Activated naive CD4-positive, alpha-beta T cell treated with anti-CD3 and anti-CD28 coated beads, Interleukin-2, amount 50 U/mL, for 24 hours (primary cell): Measurements from ENCODE around the gene ACAD11.
A peak's percentile ranks its signal among the peaks of the same experiment; 100 is the strongest.

Experiments
- H3K27ac Mint-ChIP-seq: one replicate; pipeline ENCODE4 v1.8.0; 2021; ENCODE audit warnings: mild to moderate bottlenecking, mixed read lengths
- H3K27me3 Mint-ChIP-seq: one replicate; pipeline ENCODE4 v1.8.0; 2021; ENCODE audit warnings: mixed read lengths
- H3K36me3 Mint-ChIP-seq: one replicate; pipeline ENCODE4 v1.8.0; 2021; ENCODE audit warnings: mixed read lengths
- H3K4me1 Mint-ChIP-seq: one replicate; pipeline ENCODE4 v1.8.0; 2021; ENCODE audit warnings: mixed read lengths
- H3K4me3 Mint-ChIP-seq: one replicate; pipeline ENCODE4 v1.8.0; 2021; ENCODE audit warnings: mild to moderate bottlenecking, mixed read lengths
- H3K9me3 Mint-ChIP-seq: one replicate; pipeline ENCODE4 v1.8.0; 2021; ENCODE audit warnings: mixed read lengths

Gene ACAD11

GRCh38 chr3:132659365-132660051 is at the start of gene ACAD11:
Gene ACAD11, minus strand, starts transcription at chr3:132659809. Its CDS starts 58 bp downstream, at chr3:132659751.
- H3K27me3 Mint-ChIP-seq = no peaks in the 10 kb centered on the region
- peaks cover 3% of the 10 kb centered on the region for H3K36me3 Mint-ChIP-seq
- peak within 1 kb of the TSS; percentile 97 for H3K4me3 Mint-ChIP-seq
- H3K27ac Mint-ChIP-seq = peak within 1 kb of the TSS; percentile 97
- no peaks in the 10 kb centered on the region for H3K9me3 Mint-ChIP-seq
- H3K4me1 Mint-ChIP-seq = peaks cover 68% of the 10 kb centered on the region

DNA sequence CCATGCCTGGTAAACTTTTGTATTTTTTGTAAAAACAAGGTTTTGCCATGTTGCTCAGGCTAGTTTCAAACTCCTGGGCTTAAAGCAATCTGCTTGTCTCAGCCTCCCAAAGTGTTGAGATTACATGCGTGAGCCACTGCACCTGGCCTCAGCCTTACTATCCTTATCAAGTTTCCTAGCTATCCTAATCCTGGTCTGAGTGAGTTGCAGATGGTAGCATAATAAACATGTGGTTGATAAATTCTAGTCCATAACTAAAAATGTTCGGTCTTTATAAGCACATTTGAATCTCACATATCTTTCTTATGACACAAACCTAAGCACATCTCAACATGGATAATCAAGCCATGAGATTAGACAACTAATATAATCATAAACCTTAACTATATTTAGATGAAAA is 44.1 kb upstream of the ACAD11 start:
- Mint-ChIP-seq H3K9me3 (no peaks in the 10 kb centered on the region), H3K27ac (no peak overlapping the region), H3K4me3 (no peak overlapping the region), H3K36me3 (peaks cover 24% of the 10 kb centered on the region), H3K4me1 (peaks cover 11% of the 10 kb centered on the region), H3K27me3 (no peaks in the 10 kb centered on the region)

GRCh38 chr3:132695422-132695821 is 35.8 kb upstream of the ACAD11 start:
- peak overlapping the region; percentile 62 for H3K27ac Mint-ChIP-seq
- H3K4me1 Mint-ChIP-seq = peaks cover 4% of the 10 kb centered on the region
- H3K4me3 Mint-ChIP-seq = no peak overlapping the region
- no peaks in the 10 kb centered on the region for H3K9me3 Mint-ChIP-seq
- peaks cover 14% of the 10 kb centered on the region for H3K36me3 Mint-ChIP-seq
- no peaks in the 10 kb centered on the region for H3K27me3 Mint-ChIP-seq

DNA sequence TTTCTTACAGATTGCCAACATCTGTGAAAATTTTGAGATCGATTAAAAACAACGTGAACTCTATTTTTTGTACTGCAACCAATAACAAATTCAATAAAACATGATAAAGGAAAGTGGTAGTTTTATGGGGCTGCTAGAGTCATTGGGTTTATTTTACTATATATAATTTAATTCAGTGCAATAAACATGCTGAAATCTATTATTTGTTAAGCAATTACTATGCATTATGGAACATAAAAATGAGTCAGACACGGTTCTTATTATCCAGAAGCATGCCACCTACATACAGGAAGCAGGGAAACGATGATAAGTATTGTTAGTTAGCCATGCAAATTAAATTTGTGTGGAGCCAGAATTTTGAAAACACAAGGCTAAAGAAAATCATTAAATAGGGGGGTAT is 35.4 kb upstream of the ACAD11 start:
- peaks cover 14% of the 10 kb centered on the region for H3K36me3 Mint-ChIP-seq
- peaks cover 4% of the 10 kb centered on the region for H3K4me1 Mint-ChIP-seq
- peak overlapping the region; percentile 47 for H3K27ac Mint-ChIP-seq
- H3K9me3 Mint-ChIP-seq = no peaks in the 10 kb centered on the region
- H3K4me3 Mint-ChIP-seq = no peak overlapping the region
- H3K27me3 Mint-ChIP-seq = no peaks in the 10 kb centered on the region

GRCh38 chr3:132690040-132690439 is 30.4 kb upstream of the ACAD11 start:
- H3K36me3 Mint-ChIP-seq = peaks cover 12% of the 10 kb centered on the region
- peaks cover 4% of the 10 kb centered on the region for H3K4me1 Mint-ChIP-seq
- no peak overlapping the region for H3K27ac Mint-ChIP-seq
- H3K4me3 Mint-ChIP-seq = no peak overlapping the region
- H3K9me3 Mint-ChIP-seq = no peaks in the 10 kb centered on the region
- H3K27me3 Mint-ChIP-seq = no peaks in the 10 kb centered on the region

DNA sequence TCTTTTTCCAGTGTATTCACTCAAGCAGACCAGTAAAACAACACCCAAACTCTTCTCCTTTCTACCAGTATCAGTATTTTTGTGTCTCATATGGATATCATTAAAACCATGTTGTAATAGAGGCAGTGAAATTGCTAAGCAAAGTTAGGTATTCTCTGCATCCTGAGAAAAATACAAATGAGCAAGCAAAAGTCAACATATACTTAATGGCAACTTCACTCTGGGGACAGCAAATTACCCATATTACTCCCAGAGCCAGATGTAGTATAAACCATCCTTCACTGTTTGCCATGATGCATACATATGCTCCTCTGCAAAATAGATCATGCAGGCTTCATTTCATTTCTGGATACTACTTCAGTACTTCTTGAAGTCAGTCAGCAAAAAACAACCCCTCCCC is 22.6 kb upstream of the ACAD11 start:
- Mint-ChIP-seq H3K4me1 (peaks cover 4% of the 10 kb centered on the region), H3K27me3 (no peaks in the 10 kb centered on the region), H3K9me3 (no peaks in the 10 kb centered on the region), H3K27ac (peak overlapping the region; percentile 14), H3K36me3 (peaks cover 7% of the 10 kb centered on the region), H3K4me3 (no peak overlapping the region)

GRCh38 chr3:132681421-132681820 is 21.8 kb upstream of the ACAD11 start:
- Mint-ChIP-seq H3K27ac (peak overlapping the region; percentile 62), H3K9me3 (no peaks in the 10 kb centered on the region), H3K4me1 (peaks cover 4% of the 10 kb centered on the region), H3K27me3 (no peaks in the 10 kb centered on the region), H3K4me3 (no peak overlapping the region), H3K36me3 (peaks cover 7% of the 10 kb centered on the region)

- Mint-ChIP-seq H3K4me1 (peaks cover 7% of the 10 kb centered on the region), H3K36me3 (peaks cover 7% of the 10 kb centered on the region), H3K27ac (no peak overlapping the region), H3K4me3 (no peak overlapping the region), H3K27me3 (no peaks in the 10 kb centered on the region), H3K9me3 (no peaks in the 10 kb centered on the region)
Measured at GRCh38 chr3:132679911-132680310, 20.3 kb upstream of the ACAD11 start.

DNA sequence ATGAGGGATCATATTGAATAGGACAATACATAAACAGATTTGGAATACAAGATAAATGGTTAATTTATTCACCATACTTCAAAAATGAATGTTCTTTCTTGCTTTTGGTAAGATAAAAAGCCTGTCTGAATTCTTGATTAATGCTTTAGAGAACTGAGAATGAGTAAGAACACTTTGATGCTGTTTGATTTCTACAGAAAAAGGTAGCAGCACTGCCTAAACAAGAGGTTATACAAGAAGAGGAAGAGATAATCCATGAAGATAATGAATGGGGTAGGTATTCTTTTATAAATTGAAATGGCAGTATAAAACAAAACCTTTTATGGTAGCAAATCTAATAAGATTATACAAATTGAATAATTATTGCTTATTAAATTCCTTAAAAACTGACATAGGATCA is 15.8 kb upstream of the ACAD11 start:
- Mint-ChIP-seq H3K27ac (no peak overlapping the region), H3K4me1 (peaks cover 6% of the 10 kb centered on the region), H3K9me3 (no peaks in the 10 kb centered on the region), H3K4me3 (no peak overlapping the region), H3K27me3 (no peaks in the 10 kb centered on the region), H3K36me3 (peaks cover 8% of the 10 kb centered on the region)

GRCh38 chr3:132669256-132669777 is 9.7 kb upstream of the ACAD11 start:
- Mint-ChIP-seq H3K4me3 (no peak overlapping the region), H3K27ac (no peak overlapping the region), H3K4me1 (peaks cover 35% of the 10 kb centered on the region), H3K36me3 (peaks cover 11% of the 10 kb centered on the region), H3K9me3 (no peaks in the 10 kb centered on the region), H3K27me3 (no peaks in the 10 kb centered on the region)

DNA sequence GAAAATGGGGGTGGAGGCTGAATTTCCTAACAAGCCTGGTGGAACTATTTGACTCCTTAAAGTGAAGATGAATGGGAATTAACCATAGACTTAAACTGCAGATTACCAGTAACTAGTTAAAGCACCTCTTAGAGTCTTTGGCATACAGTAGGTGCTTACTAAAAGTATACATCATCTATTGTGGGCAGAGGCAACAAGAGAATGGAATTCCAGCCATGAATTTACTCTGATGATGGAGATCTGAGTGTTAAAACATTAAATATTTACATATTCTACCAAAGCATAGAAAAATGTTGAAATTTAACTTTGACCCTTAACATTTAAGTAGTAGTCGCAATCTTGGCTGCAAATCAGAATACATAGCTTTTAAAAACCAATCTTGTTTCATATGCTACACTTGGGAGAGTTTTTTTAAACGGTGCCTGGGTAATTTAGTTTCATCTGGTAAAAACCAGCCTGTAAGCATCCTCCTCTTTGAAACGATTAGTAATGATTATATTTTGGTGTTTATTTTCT is 5.7 kb upstream of the ACAD11 start:
- no peak overlapping the region for H3K4me3 Mint-ChIP-seq
- no peak overlapping the region for H3K27ac Mint-ChIP-seq
- H3K27me3 Mint-ChIP-seq = no peaks in the 10 kb centered on the region
- no peaks in the 10 kb centered on the region for H3K9me3 Mint-ChIP-seq
- peaks cover 9% of the 10 kb centered on the region for H3K36me3 Mint-ChIP-seq
- H3K4me1 Mint-ChIP-seq = peaks cover 63% of the 10 kb centered on the region

DNA sequence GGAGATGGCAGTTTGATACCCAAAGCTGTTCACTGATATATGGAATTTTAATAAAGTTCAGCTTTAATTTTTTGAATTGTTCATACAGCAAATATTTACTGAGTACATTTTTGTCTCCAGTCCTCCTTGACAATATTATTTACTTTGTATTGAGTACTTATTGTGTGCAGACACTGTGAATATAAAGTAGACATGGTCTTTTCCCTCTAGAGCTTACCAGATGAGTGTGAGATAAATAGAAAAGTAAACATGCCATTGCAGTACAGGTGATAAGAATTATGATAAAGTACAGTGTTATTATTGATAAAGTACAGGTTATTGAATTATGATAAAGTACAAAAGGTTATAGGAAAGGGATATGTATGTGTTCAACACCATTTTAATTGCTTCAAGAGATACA is 2.6 kb upstream of the ACAD11 start:
- Mint-ChIP-seq H3K27ac (no peak overlapping the region), H3K36me3 (peaks cover 5% of the 10 kb centered on the region), H3K4me1 (peaks cover 70% of the 10 kb centered on the region), H3K27me3 (no peaks in the 10 kb centered on the region), H3K9me3 (no peaks in the 10 kb centered on the region), H3K4me3 (peak overlapping the region; percentile 97)

GRCh38 chr3:132661101-132661500 is 1.5 kb upstream of the ACAD11 start:
- Mint-ChIP-seq H3K36me3 (peaks cover 5% of the 10 kb centered on the region), H3K27ac (peak overlapping the region; percentile 97), H3K27me3 (no peaks in the 10 kb centered on the region), H3K4me3 (peak overlapping the region; percentile 97), H3K4me1 (peaks cover 73% of the 10 kb centered on the region), H3K9me3 (no peaks in the 10 kb centered on the region)

DNA sequence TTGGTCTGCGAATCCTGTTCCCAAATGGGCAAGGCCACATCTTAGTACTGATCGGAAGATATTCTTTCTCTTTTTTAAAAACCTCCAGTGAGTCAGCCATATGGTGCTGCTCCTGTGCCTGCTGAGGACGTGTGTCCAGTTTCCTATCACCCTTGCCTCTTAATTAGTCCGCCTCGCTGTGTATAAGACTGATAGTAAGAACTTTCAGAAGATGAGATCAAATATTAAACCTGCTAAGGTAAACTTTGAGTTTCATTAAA is 1.1 kb upstream of the ACAD11 start:
- no peaks in the 10 kb centered on the region for H3K27me3 Mint-ChIP-seq
- H3K36me3 Mint-ChIP-seq = peaks cover 5% of the 10 kb centered on the region
- H3K4me3 Mint-ChIP-seq = peak overlapping the region; percentile 97
- H3K9me3 Mint-ChIP-seq = no peaks in the 10 kb centered on the region
- peak overlapping the region; percentile 97 for H3K27ac Mint-ChIP-seq
- peaks cover 73% of the 10 kb centered on the region for H3K4me1 Mint-ChIP-seq

DNA sequence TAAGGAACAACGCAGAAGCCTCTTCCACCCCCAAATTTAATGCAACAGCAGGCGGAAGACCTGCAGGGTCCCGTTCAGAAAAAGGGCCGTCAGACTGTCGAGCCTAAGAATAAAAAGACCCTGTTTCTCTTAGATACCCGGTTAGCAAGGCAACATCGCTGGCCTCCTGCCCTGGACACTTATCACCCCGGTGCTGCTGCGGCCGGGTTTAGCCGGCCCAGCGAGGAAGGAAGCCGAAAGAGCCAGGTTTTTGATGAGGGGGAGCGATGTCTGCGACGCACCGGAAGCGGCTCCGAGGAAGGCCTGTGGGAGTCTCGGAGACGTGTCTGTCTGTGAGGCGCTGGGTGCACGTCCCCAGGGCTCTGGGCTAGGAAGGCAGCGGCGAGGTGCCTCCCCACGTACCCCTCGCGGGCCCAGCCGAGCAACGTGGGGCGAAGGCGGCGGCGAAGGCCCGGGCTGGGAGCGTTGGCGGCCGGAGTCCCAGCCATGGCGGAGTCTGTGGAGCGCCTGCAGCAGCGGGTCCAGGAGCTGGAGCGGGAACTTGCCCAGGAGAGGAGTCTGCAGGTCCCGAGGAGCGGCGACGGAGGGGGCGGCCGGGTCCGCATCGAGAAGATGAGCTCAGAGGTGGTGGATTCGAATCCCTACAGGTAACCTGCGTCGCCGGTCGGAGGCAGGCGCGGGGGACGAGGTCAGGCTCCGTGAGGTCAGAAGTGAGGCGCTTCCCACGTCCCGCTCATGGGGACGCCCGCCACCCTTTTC is 622 bp upstream of the ACAD11 start, which contains the start of gene UBA5:
UBA5 (plus strand) TSS at position 278 of the 759 bp plus-strand sequence; CDS start at position 487, 209 bp downstream.
- Mint-ChIP-seq H3K27me3 (no peaks in the 10 kb centered on the region), H3K4me1 (peaks cover 72% of the 10 kb centered on the region), H3K36me3 (peaks cover 5% of the 10 kb centered on the region), H3K4me3 (peak within 1 kb of the TSS; percentile 97), H3K27ac (peak within 1 kb of the TSS; percentile 97), H3K9me3 (no peaks in the 10 kb centered on the region)

- Mint-ChIP-seq H3K27me3 (no peaks in the 10 kb centered on the region), H3K4me1 (peaks cover 64% of the 10 kb centered on the region), H3K27ac (peak overlapping the region; percentile 97), H3K9me3 (no peaks in the 10 kb centered on the region), H3K36me3 (peaks cover 2% of the 10 kb centered on the region), H3K4me3 (peak overlapping the region; percentile 97)
Measured at GRCh38 chr3:132659000-132659364, 627 bp downstream of the ACAD11 start.
